Gastrocnemius medialis (tissue), 4 donors: ENCODE results near the gene HACD3.

Source experiments
- CTCF ChIP-seq, 5 experiments: fragments of 450-650 bp in 3 of 5; fragments of 200-600 bp in 2 of 5; sonication (generic) in 2 of 5; IDR thresholded peaks in 4 of 5; conservative IDR thresholded peaks in 1 of 5; 1 replicate in 4 of 5; 2 replicates in 1 of 5; pipeline ENCODE4 v1.5.1; 2016 to 2019; ENCODE audit warnings: antibody characterized with exemption in 5 of 5, mild to moderate bottlenecking in 3 of 5, moderate library complexity in 3 of 5
- POLR2A ChIP-seq, 2 donors: fragments of 450-650 bp; IDR thresholded peaks; one replicate each; pipeline ENCODE4 v1.6.1; 2017; ENCODE audit warnings: antibody characterized with exemption in 2 of 2, mild to moderate bottlenecking in 2 of 2, moderate library complexity in 2 of 2

DNA sequence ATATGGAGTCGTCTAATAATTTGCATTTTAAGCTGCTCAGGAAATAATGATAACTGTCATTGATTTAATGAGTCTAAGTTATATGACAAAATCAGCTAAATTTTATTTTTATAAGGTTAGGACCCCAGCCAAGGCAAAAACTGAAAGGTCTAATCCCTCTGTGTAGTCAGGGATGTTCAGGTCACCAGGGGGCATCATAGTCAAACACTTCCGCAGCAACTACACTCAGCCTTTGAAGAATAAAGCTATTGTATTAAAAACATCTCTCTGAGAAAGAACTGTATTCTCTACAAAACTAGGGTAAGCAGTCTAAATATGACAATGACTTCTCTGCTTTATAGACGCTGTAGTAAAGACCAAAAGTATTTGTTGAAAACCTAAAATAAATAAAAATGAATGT lies 65.7 kb downstream of the HACD3 start:
- TF ChIP-seq CTCF (IDR thresholded peaks at IDR 0.05 in 4 of 5, conservative IDR thresholded peaks at IDR 0.05 in 1 of 5) (no peak), POLR2A (IDR thresholded peaks at IDR 0.05) (no peak)
